ENCODE results near the gene SLC9A9. TPM values are rescaled to one million over a fixed set of nuclear protein-coding genes. Genes with fewer than 3 reads are reported as not detected.

SLC9A9 gene
- total RNA-seq, 4 donors from 2014 or later: 12.8 to 63.8 (median 33.3) TPM

DNA sequence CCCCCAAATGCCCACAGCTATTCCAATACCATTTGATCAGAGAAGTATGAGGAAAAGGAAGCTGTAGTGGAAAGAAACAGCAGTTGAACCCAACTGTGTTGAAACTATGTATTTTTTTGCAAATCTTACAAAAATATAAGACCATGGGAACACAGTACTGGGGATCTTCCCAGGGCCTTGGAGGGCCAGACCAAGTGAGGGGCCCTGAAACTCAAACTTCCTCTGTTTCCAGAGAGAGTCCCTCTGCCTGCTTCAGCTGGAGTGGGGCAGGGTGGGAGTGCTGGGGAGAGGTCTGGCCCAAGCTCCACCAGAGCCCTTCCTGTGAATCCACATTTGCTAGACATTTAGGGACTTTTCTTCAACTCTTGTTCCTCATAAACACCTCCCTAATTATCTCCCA, 464.8 kb downstream of the SLC9A9 start:
- no peaks in the 10 kb centered on the region for H3K4me1 ChIP-seq
- H3K27ac ChIP-seq: no peak overlapping the region
- H3K27me3 ChIP-seq: no peaks in the 10 kb centered on the region
- TF ChIP-seq POLR2A (IDR thresholded peaks at IDR 0.05): no peak
- TF ChIP-seq CTCF (IDR thresholded peaks at IDR 0.05): no peak
- no peak overlapping the region for H3K4me3 ChIP-seq
- intact Hi-C loops (cut with DNase I; ENCODE audit: low total_unique reads): no loop called here
- H3K36me3 ChIP-seq: no peaks in the 10 kb centered on the region
- H3K9me3 ChIP-seq: no peaks in the 10 kb centered on the region
- DNase-seq: no peak

- no peak for DNase-seq
These were observed 465.5 kb downstream of the SLC9A9 start for GRCh38 chr3:143382816-143383215.

GRCh38 chr3:143380449-143380848, 467.8 kb downstream of the SLC9A9 start:
- no peak overlapping the region for H3K4me3 ChIP-seq
- H3K27ac ChIP-seq: no peak overlapping the region
- intact Hi-C loops (cut with DNase I; ENCODE audit: low total_unique reads): no loop called here
- H3K4me1 ChIP-seq: no peaks in the 10 kb centered on the region
- TF ChIP-seq CTCF (IDR thresholded peaks at IDR 0.05) (no peak), POLR2A (IDR thresholded peaks at IDR 0.05) (no peak)
- H3K27me3 ChIP-seq: no peaks in the 10 kb centered on the region
- no peaks in the 10 kb centered on the region for H3K36me3 ChIP-seq
- no peaks in the 10 kb centered on the region for H3K9me3 ChIP-seq
- no peak for DNase-seq

More at GRCh38 chr3:143382816-143383215, 465.5 kb downstream of the SLC9A9 start:
- no peak overlapping the region for H3K27ac ChIP-seq
- no peaks in the 10 kb centered on the region for H3K27me3 ChIP-seq
- H3K4me1 ChIP-seq: no peaks in the 10 kb centered on the region
- no peaks in the 10 kb centered on the region for H3K9me3 ChIP-seq
- intact Hi-C loops (cut with DNase I; ENCODE audit: low total_unique reads): no loop called here
- no peaks in the 10 kb centered on the region for H3K36me3 ChIP-seq
- TF ChIP-seq POLR2A (IDR thresholded peaks at IDR 0.05): no peak
- no peak for TF ChIP-seq CTCF (IDR thresholded peaks at IDR 0.05)
- no peak overlapping the region for H3K4me3 ChIP-seq

DNA sequence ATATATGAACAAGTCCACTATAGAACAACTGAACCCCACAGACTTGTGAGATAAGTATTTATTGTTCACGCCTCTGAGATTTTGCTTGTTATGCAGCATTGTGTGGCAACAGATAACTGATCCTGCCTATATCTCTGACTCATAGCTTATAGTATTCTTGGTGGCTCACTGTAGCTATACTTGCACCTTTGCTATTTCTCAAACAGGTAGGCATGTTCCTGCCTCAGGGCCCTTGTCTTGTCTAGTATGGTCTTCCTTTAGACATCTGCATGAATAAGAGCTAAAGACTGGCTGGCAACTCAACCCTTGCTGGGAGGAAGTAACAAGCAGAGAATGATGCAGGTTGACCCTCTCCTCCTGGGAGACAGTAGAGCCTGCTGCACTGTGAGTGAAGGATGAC, 472.6 kb downstream of the SLC9A9 start:
- H3K4me3 ChIP-seq: no peak overlapping the region
- no peak overlapping the region for H3K27ac ChIP-seq
- H3K4me1 ChIP-seq: no peaks in the 10 kb centered on the region
- TF ChIP-seq CTCF (IDR thresholded peaks at IDR 0.05) (no peak), POLR2A (IDR thresholded peaks at IDR 0.05) (no peak)
- H3K36me3 ChIP-seq: no peaks in the 10 kb centered on the region
- DNase-seq: no peak
- no peaks in the 10 kb centered on the region for H3K27me3 ChIP-seq
- H3K9me3 ChIP-seq: no peaks in the 10 kb centered on the region
- intact Hi-C loops (cut with DNase I; ENCODE audit: low total_unique reads): no loop called here

DNA sequence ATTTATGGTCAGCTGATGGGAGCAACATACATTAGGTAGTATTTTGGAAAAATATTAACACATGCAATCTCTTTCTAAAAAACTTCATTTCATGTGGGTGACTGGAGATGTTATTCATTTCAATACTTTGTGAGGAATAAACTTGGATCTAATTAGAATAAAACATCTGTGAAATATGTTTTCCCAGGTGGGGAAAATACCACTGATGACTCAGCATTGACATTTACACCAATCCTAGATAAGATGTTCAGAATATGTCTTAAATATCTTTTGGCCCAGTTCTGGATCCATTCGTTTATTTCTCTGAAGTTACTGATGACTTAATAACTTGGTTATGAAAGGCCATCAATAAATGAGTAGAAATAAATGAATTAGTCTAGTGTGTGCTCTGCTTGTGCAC, 481.1 kb downstream of the SLC9A9 start:
- H3K36me3 ChIP-seq: no peaks in the 10 kb centered on the region
- no peaks in the 10 kb centered on the region for H3K27me3 ChIP-seq
- intact Hi-C loops (cut with DNase I; ENCODE audit: low total_unique reads): no loop called here
- no peak for TF ChIP-seq POLR2A (IDR thresholded peaks at IDR 0.05)
- no peak overlapping the region for H3K4me3 ChIP-seq
- H3K9me3 ChIP-seq: no peaks in the 10 kb centered on the region
- H3K4me1 ChIP-seq: no peaks in the 10 kb centered on the region
- no peak overlapping the region for H3K27ac ChIP-seq
- no peak for DNase-seq

DNA sequence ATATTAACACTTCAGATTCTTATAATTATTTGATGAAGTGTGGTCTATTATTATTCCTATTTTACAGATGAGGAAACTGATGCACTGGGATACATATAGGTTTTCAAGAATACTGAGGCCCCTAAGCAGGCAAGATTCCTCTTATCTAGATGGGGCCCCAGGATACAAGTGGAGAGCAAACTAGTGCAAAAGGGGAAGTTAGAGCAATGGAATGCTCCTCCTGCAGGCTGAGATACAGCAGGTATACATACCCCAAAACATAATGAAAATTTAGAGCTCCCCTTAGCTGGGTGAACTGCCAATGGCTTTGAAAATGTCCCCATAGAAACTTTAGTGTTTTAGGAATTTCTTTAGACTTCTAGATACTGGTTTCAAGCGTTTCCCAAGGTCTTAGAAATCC, 481.6 kb downstream of the SLC9A9 start:
- Histone ChIP-seq H3K4me3 (no peak overlapping the region), H3K27me3 (no peaks in the 10 kb centered on the region), H3K36me3 (no peaks in the 10 kb centered on the region), H3K9me3 (no peaks in the 10 kb centered on the region), H3K4me1 (no peaks in the 10 kb centered on the region), H3K27ac (no peak overlapping the region)
- DNase-seq: no peak
- TF ChIP-seq CTCF (IDR thresholded peaks at IDR 0.05) (no peak), POLR2A (IDR thresholded peaks at IDR 0.05) (no peak)
- intact Hi-C loops (cut with DNase I; ENCODE audit: low total_unique reads): no loop called here

Measured in uterus (tissue), 4 donors.